Esophagus squamous epithelium (tissue), 5 donors: ENCODE results near the gene ANXA5. TPM values are rescaled to one million over a fixed set of nuclear protein-coding genes. Genes with fewer than 3 reads are reported as not detected.

Experiments
- DNase-seq: peaks from one replicate; lab custom pipeline; 2025; lab: John Stamatoyannopoulos, UW
- H3K27ac ChIP-seq, 4 donors: fragments of 200-600 bp; sonication (generic); one replicate each; pipeline ENCODE4 v1.5.1; 2016 to 2019; ENCODE audit warnings: mild to moderate bottlenecking in 1 of 4
- H3K27me3 ChIP-seq, 4 donors: fragments of 200-600 bp; sonication (generic); 1 replicate in 3 of 4; 2 replicates in 1 of 4; pipeline versions ENCODE4 v1.5.1 to v1.6.0; 2017 to 2021; ENCODE audit warnings: antibody characterized with exemption in 1 of 4
- H3K36me3 ChIP-seq, 3 donors: fragments of 200-600 bp; sonication (generic); one replicate each; pipeline ENCODE4 v1.5.1; 2016 to 2019
- H3K4me1 ChIP-seq, 3 donors: fragments of 200-600 bp; sonication (generic); one replicate each; pipeline ENCODE4 v1.5.1; 2017 to 2019
- H3K4me3 ChIP-seq, 4 donors: fragments of 200-600 bp; sonication (generic); 1 replicate in 3 of 4; 2 replicates in 1 of 4; pipeline ENCODE4 v1.5.1; 2016 to 2019; ENCODE audit warnings: mild to moderate bottlenecking in 2 of 4, moderate library complexity in 1 of 4
- H3K9me3 ChIP-seq, 3 donors: fragments of 200-600 bp; sonication (generic); one replicate each; pipeline ENCODE4 v1.5.1; 2016 to 2019
- POLR2A ChIP-seq, 4 donors: fragments of 450-650 bp; IDR thresholded peaks; one replicate each; pipeline ENCODE4 v1.6.1; 2017; ENCODE audit warnings: antibody characterized with exemption in 4 of 4, mild to moderate bottlenecking in 4 of 4, moderate library complexity in 3 of 4
- WGBS, 2 donors: methylation state at CpG; one replicate each; pipeline ENCODE4 v1.1.5; 2018; 5-methylcytosine and 5-hydroxymethylcytosine counted together
- intact Hi-C: fragments of 100-400 bp; cut with DNase I; formaldehyde crosslinking; loops from one replicate; pipeline ENCODE4 v1.15.0; 2022
- total RNA-seq, 4 donors: library from RNA; depleted of rRNA; stranded (reverse); fragments of >200 nt; gene quantifications; one replicate each; pipeline ENCODE4 v1.1.0, GENCODE V29; 2016
- TF ChIP-seq, protein P1 (sequence below), 6 experiments: fragments of 450-650 bp in 4 of 6; fragments of 200-600 bp in 2 of 6; sonication (generic) in 2 of 6; IDR thresholded peaks; one replicate each; pipeline ENCODE4 v1.5.1; 2016 to 2019; ENCODE audit warnings: antibody characterized with exemption in 6 of 6, mild to moderate bottlenecking in 4 of 6, moderate library complexity in 4 of 6
- donor health status: DM: yes; HTN: yes; CAD: no.

Gene ANXA5
- total RNA-seq, 4 donors from 2014 or later: 50.4 to 153 (median 117) TPM

DNA sequence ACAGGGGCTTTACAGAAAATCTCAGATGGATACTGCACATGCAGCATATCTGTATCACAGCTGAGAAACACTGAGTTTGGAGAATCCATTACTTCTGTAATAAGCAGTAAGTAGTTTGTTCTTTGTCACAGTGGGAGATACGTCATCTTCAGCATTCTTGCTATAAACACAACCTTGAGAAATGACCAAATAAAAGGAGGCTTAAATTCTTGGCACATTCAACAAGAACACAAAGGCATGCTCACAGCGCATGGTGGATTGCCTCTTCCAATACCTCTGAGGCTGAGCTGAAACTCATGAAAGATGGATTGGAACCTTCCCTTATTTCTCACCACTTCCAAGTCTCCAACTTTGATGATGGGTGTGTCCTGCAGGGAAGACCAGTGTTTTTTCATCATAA lies 54.5 kb downstream of the ANXA5 start:
- H3K4me3 ChIP-seq: no peak overlapping the region
- no peak for TF ChIP-seq POLR2A (IDR thresholded peaks at IDR 0.05)
- TF ChIP-seq, protein P1, sequence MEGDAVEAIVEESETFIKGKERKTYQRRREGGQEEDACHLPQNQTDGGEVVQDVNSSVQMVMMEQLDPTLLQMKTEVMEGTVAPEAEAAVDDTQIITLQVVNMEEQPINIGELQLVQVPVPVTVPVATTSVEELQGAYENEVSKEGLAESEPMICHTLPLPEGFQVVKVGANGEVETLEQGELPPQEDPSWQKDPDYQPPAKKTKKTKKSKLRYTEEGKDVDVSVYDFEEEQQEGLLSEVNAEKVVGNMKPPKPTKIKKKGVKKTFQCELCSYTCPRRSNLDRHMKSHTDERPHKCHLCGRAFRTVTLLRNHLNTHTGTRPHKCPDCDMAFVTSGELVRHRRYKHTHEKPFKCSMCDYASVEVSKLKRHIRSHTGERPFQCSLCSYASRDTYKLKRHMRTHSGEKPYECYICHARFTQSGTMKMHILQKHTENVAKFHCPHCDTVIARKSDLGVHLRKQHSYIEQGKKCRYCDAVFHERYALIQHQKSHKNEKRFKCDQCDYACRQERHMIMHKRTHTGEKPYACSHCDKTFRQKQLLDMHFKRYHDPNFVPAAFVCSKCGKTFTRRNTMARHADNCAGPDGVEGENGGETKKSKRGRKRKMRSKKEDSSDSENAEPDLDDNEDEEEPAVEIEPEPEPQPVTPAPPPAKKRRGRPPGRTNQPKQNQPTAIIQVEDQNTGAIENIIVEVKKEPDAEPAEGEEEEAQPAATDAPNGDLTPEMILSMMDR (IDR thresholded peaks at IDR 0.05): no peak
- peak overlapping the region in 1 of 4 donors; percentile 27 for H3K27ac ChIP-seq
- DNase-seq: no peak
- intact Hi-C loops: no loop called here
- H3K4me1 ChIP-seq: no peaks in the 10 kb centered on the region
- H3K36me3 ChIP-seq: no peaks in the 10 kb centered on the region
- WGBS, 2 donors: 40 to 56% methylated on average over 2 of the region's 2 CpGs
- H3K9me3 ChIP-seq: no peaks in the 10 kb centered on the region
- no peaks in the 10 kb centered on the region for H3K27me3 ChIP-seq

DNA sequence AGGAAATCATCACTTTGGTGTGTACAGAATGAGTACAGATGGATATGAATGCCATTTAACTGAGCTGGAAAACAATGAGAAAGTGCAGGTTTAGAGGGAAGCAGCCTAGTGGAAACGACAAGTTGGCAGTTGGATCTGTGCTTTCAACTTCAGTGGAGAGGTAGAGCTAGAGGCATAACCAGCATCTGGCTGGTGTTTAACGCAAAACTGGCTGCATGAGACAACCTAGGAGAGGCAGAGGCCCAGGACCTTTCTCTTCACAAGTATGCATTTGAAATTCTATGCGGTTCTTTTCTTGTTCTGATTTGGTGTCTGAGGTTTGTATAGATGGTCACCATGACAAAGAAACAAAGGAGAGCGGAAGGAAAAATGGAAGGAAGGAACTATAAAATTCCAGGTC lies 63.1 kb downstream of the ANXA5 start:
- Histone ChIP-seq H3K27ac (no peak overlapping the region), H3K9me3 (no peaks in the 10 kb centered on the region), H3K4me3 (no peak overlapping the region), H3K36me3 (no peaks in the 10 kb centered on the region), H3K27me3 (no peaks in the 10 kb centered on the region), H3K4me1 (no peaks in the 10 kb centered on the region)
- DNase-seq: no peak
- 63 to 74% methylated on average over 4 of the region's 4 CpGs for WGBS, 2 donors
- intact Hi-C loops: no loop called here
- TF ChIP-seq POLR2A (IDR thresholded peaks at IDR 0.05): no peak
- TF ChIP-seq, protein P1 (IDR thresholded peaks at IDR 0.05): no peak

DNA sequence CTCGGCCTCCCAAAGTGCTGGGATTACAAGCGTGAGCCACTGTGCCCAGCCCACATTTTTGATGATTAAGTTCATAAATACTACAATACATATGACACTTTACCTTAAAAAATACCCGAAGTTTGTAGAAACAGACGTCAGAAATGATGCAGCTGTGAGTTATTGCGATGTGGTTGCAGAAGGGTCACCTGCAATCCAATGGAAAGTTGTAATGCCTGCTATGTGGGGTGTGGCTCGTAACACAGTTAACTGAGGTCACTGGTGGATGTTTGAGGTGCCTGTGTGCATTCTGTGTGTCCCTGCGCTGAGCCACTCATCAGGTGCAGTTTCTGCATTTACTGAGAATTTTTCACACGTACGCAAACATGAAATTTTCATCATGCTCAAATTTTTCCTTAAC lies 64.1 kb downstream of the ANXA5 start:
- Histone ChIP-seq H3K4me1 (no peaks in the 10 kb centered on the region), H3K36me3 (no peaks in the 10 kb centered on the region), H3K9me3 (no peaks in the 10 kb centered on the region), H3K27ac (no peak overlapping the region), H3K27me3 (no peaks in the 10 kb centered on the region), H3K4me3 (no peak overlapping the region)
- DNase-seq: no peak
- intact Hi-C loops: no loop called here
- WGBS, 2 donors: 89 to 93% methylated on average over 9 of the region's 9 CpGs
- TF ChIP-seq, protein P1 (IDR thresholded peaks at IDR 0.05): no peak
- no peak for TF ChIP-seq POLR2A (IDR thresholded peaks at IDR 0.05)

Other genes starting within 250 kb of the ANXA5 start
- gene SMIM43, start 68.2 kb upstream of the ANXA5 start, total RNA-seq: under 1 TPM in 1 of 4 donors, not detected in 3; 0.38 TPM
- gene EXOSC9, start 104.3 kb upstream of the ANXA5 start, total RNA-seq: 10 to 100 TPM in 3 of 4 donors, 1 to 10 TPM in 1; 9.3 to 27.7 (median 23.9) TPM
- 10 to 100 TPM; 11.6 to 43.5 (median 22.6) TPM for gene CCNA2, start 126.9 kb upstream of the ANXA5 start, total RNA-seq
- 10 to 100 TPM; 10.5 to 16.6 (median 11.8) TPM for gene BBS7, start 173.5 kb upstream of the ANXA5 start, total RNA-seq